Activated CD8-positive, alpha-beta memory T cell treated with anti-CD3 and anti-CD28 coated beads for 24 hours (primary cell): ENCODE data around the gene CDH1.
"Not testable (repeated sequence)": the region's sequence is repeated elsewhere in the genome, so short reads cannot be mapped to it uniquely, and the experiment has no call there.

Source experiments
- DNase-seq: peaks from one replicate; pipeline ENCODE4 v3.0.0-alpha.2; 2020

Gene CDH1

GRCh38 chr16:68762996-68763756, 26.1 kb downstream of the CDH1 start:
- DNase-seq = no peak

GRCh38 chr16:68764862-68765261, 27.8 kb downstream of the CDH1 start:
- DNase-seq = no peak

- no peak for DNase-seq
Measured at GRCh38 chr16:68767581-68767980, 30.5 kb downstream of the CDH1 start.

GRCh38 chr16:68768175-68768574, 31.1 kb downstream of the CDH1 start:
- no peak for DNase-seq

- DNase-seq = no peak
Measured at GRCh38 chr16:68768771-68769170, 31.7 kb downstream of the CDH1 start.

- DNase-seq = no peak
Measured at GRCh38 chr16:68770671-68771070, 33.6 kb downstream of the CDH1 start.

- DNase-seq = no peak
Measured at GRCh38 chr16:68772030-68772681, 35.1 kb downstream of the CDH1 start.

- no peak for DNase-seq
Measured at GRCh38 chr16:68772871-68773270, 35.8 kb downstream of the CDH1 start.

GRCh38 chr16:68774982-68775634, 38.0 kb downstream of the CDH1 start:
- no peak for DNase-seq

- DNase-seq = no peak
Measured at GRCh38 chr16:68776821-68777485, 39.9 kb downstream of the CDH1 start.

GRCh38 chr16:68778551-68779231, 41.6 kb downstream of the CDH1 start:
- no peak for DNase-seq

- no peak for DNase-seq
Measured at GRCh38 chr16:68779891-68780290, 42.8 kb downstream of the CDH1 start.

GRCh38 chr16:68781784-68782183, 44.7 kb downstream of the CDH1 start:
- no peak for DNase-seq

GRCh38 chr16:68782198-68783174, 45.4 kb downstream of the CDH1 start:
- no peak for DNase-seq

- DNase-seq = no peak
Measured at GRCh38 chr16:68784226-68784625, 47.1 kb downstream of the CDH1 start.

- no peak for DNase-seq
Measured at GRCh38 chr16:68784721-68785120, 47.6 kb downstream of the CDH1 start.

- DNase-seq = no peak
Measured at GRCh38 chr16:68785715-68786114, 48.6 kb downstream of the CDH1 start.

GRCh38 chr16:68786685-68787418, 49.8 kb downstream of the CDH1 start:
- no peak for DNase-seq

- not testable (repeated sequence) for DNase-seq
Measured at GRCh38 chr16:68787419-68787807, 50.3 kb downstream of the CDH1 start.

GRCh38 chr16:68790130-68790761, 53.2 kb downstream of the CDH1 start:
- no peak for DNase-seq
